ENCODE data around the gene PRRC1. TPM values are rescaled to one million over a fixed set of nuclear protein-coding genes. Genes with fewer than 3 reads are reported as not detected.

PRRC1 gene
- total and polyA plus RNA-seq, 2 experiments from 2014 or later: 64.7 to 70.7 TPM

GRCh38 chr5:127589309-127590030 lies 72.0 kb downstream of the PRRC1 start:
- Histone ChIP-seq H3K4me1 (ENCODE audit: insufficient read depth) (peaks cover 33% of the 10 kb centered on the region), H2AFZ (no peak overlapping the region), H3K27ac (ENCODE audit: low read depth) (no peak overlapping the region), H3F3A (replicated peaks; ENCODE audit: low read depth) (no peaks in the 10 kb centered on the region), H4K20me1 (replicated peaks; ENCODE audit: insufficient read depth) (no peaks in the 10 kb centered on the region), H3K36me3 (ENCODE audit: insufficient read depth) (no peaks in the 10 kb centered on the region), H3K4me3 (no peak overlapping the region), H3K9me2 (ENCODE audit: insufficient read depth) (no peaks in the 10 kb centered on the region), H3K27me3 (ENCODE audit: insufficient read depth) (no peaks in the 10 kb centered on the region), H3K4me2 (peak overlapping the region; percentile 8; the same call in 1 of the 2 replicates), H3K79me2 (replicated peaks; ENCODE audit: insufficient read depth) (no peaks in the 10 kb centered on the region)
- no peak for TF ChIP-seq ZNF331 (CRISPR knock-in tag; IDR thresholded peaks at IDR 0.05; ENCODE audit: low read depth)
- no peak for TF ChIP-seq STAT1 (IDR thresholded peaks at IDR 0.05; ENCODE audit: unreplicated experiment)
- TF ChIP-seq, protein P1, sequence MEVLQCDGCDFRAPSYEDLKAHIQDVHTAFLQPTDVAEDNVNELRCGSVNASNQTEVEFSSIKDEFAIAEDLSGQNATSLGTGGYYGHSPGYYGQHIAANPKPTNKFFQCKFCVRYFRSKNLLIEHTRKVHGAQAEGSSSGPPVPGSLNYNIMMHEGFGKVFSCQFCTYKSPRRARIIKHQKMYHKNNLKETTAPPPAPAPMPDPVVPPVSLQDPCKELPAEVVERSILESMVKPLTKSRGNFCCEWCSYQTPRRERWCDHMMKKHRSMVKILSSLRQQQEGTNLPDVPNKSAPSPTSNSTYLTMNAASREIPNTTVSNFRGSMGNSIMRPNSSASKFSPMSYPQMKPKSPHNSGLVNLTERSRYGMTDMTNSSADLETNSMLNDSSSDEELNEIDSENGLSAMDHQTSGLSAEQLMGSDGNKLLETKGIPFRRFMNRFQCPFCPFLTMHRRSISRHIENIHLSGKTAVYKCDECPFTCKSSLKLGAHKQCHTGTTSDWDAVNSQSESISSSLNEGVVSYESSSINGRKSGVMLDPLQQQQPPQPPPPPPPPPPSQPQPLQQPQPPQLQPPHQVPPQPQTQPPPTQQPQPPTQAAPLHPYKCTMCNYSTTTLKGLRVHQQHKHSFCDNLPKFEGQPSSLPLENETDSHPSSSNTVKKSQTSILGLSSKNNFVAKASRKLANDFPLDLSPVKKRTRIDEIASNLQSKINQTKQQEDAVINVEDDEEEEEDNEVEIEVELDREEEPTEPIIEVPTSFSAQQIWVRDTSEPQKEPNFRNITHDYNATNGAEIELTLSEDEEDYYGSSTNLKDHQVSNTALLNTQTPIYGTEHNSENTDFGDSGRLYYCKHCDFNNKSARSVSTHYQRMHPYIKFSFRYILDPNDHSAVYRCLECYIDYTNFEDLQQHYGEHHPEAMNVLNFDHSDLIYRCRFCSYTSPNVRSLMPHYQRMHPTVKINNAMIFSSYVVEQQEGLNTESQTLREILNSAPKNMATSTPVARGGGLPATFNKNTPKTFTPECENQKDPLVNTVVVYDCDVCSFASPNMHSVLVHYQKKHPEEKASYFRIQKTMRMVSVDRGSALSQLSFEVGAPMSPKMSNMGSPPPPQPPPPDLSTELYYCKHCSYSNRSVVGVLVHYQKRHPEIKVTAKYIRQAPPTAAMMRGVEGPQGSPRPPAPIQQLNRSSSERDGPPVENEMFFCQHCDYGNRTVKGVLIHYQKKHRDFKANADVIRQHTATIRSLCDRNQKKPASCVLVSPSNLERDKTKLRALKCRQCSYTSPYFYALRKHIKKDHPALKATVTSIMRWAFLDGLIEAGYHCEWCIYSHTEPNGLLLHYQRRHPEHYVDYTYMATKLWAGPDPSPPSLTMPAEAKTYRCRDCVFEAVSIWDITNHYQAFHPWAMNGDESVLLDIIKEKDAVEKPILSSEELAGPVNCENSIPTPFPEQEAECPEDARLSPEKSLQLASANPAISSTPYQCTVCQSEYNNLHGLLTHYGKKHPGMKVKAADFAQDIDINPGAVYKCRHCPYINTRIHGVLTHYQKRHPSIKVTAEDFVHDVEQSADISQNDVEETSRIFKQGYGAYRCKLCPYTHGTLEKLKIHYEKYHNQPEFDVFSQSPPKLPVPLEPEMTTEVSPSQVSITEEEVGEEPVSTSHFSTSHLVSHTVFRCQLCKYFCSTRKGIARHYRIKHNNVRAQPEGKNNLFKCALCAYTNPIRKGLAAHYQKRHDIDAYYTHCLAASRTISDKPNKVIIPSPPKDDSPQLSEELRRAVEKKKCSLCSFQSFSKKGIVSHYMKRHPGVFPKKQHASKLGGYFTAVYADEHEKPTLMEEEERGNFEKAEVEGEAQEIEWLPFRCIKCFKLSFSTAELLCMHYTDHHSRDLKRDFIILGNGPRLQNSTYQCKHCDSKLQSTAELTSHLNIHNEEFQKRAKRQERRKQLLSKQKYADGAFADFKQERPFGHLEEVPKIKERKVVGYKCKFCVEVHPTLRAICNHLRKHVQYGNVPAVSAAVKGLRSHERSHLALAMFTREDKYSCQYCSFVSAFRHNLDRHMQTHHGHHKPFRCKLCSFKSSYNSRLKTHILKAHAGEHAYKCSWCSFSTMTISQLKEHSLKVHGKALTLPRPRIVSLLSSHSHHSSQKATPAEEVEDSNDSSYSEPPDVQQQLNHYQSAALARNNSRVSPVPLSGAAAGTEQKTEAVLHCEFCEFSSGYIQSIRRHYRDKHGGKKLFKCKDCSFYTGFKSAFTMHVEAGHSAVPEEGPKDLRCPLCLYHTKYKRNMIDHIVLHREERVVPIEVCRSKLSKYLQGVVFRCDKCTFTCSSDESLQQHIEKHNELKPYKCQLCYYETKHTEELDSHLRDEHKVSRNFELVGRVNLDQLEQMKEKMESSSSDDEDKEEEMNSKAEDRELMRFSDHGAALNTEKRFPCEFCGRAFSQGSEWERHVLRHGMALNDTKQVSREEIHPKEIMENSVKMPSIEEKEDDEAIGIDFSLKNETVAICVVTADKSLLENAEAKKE (CRISPR knock-in tag; IDR thresholded peaks at IDR 0.05): no peak
- TF ChIP-seq NANOG (IDR thresholded peaks at IDR 0.05; ENCODE audit: borderline replicate concordance): no peak
- TF ChIP-seq POLR2AphosphoS5 (IDR thresholded peaks at IDR 0.05; ENCODE audit: low read depth): no peak
- TF ChIP-seq, protein P2, sequence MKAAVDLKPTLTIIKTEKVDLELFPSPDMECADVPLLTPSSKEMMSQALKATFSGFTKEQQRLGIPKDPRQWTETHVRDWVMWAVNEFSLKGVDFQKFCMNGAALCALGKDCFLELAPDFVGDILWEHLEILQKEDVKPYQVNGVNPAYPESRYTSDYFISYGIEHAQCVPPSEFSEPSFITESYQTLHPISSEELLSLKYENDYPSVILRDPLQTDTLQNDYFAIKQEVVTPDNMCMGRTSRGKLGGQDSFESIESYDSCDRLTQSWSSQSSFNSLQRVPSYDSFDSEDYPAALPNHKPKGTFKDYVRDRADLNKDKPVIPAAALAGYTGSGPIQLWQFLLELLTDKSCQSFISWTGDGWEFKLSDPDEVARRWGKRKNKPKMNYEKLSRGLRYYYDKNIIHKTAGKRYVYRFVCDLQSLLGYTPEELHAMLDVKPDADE (IDR thresholded peaks at IDR 0.05): no peak
- TF ChIP-seq, protein P3, sequence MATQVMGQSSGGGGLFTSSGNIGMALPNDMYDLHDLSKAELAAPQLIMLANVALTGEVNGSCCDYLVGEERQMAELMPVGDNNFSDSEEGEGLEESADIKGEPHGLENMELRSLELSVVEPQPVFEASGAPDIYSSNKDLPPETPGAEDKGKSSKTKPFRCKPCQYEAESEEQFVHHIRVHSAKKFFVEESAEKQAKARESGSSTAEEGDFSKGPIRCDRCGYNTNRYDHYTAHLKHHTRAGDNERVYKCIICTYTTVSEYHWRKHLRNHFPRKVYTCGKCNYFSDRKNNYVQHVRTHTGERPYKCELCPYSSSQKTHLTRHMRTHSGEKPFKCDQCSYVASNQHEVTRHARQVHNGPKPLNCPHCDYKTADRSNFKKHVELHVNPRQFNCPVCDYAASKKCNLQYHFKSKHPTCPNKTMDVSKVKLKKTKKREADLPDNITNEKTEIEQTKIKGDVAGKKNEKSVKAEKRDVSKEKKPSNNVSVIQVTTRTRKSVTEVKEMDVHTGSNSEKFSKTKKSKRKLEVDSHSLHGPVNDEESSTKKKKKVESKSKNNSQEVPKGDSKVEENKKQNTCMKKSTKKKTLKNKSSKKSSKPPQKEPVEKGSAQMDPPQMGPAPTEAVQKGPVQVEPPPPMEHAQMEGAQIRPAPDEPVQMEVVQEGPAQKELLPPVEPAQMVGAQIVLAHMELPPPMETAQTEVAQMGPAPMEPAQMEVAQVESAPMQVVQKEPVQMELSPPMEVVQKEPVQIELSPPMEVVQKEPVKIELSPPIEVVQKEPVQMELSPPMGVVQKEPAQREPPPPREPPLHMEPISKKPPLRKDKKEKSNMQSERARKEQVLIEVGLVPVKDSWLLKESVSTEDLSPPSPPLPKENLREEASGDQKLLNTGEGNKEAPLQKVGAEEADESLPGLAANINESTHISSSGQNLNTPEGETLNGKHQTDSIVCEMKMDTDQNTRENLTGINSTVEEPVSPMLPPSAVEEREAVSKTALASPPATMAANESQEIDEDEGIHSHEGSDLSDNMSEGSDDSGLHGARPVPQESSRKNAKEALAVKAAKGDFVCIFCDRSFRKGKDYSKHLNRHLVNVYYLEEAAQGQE (IDR thresholded peaks at IDR 0.05; ENCODE audit: unreplicated experiment): no peak
- TF ChIP-seq EZH2 (IDR thresholded peaks at IDR 0.05; ENCODE audit: low read depth, unreplicated experiment): no peak
- TF ChIP-seq JUNB (IDR thresholded peaks at IDR 0.05; ENCODE audit: unreplicated experiment): no peak
- no peak for TF ChIP-seq ZNF114 (CRISPR knock-in tag; IDR thresholded peaks at IDR 0.05)
- no peak for TF ChIP-seq CREB1 (CRISPR knock-in tag; IDR thresholded peaks at IDR 0.05; ENCODE audit: low read depth)
- no peak for TF ChIP-seq CTCF (conservative IDR thresholded peaks at IDR 0.05; ENCODE audit: low read depth in 2 of 2)
- TF ChIP-seq EZH2phosphoT487 (IDR thresholded peaks at IDR 0.05; ENCODE audit: unreplicated experiment): no peak
- peak; percentile 73 for ATAC-seq
- H3K4me1 Mint-ChIP-seq: peaks cover 35% of the 10 kb centered on the region
- H3K36me3 Mint-ChIP-seq (ENCODE audit: low read depth): no peaks in the 10 kb centered on the region
- DNase-seq (ENCODE audit: low spot score): peak; percentile 58
- H3K27ac Mint-ChIP-seq: no peak overlapping the region; the same call in none of the 2 replicates
- H3K9me3 Mint-ChIP-seq: no peaks in the 10 kb centered on the region
- H3K27me3 Mint-ChIP-seq (ENCODE audit: insufficient read depth, low read depth, poor library complexity): peaks cover 3% of the 10 kb centered on the region
- no peak overlapping the region for H3K4me3 Mint-ChIP-seq
